Type B pancreatic cell (in vitro differentiated cells): Measurements from ENCODE around the gene ZNF532. TPM values are rescaled to one million over a fixed set of nuclear protein-coding genes. Genes with fewer than 3 reads are reported as not detected.
A peak's percentile ranks its signal among the peaks of the same experiment; 100 is the strongest.

ENCODE experiments used
- DNase-seq: peaks from one replicate; pipeline ENCODE4 v3.0.0; 2021; ENCODE audit warnings: mixed read lengths; ENCODE audit not compliant: unreplicated experiment; ENCODE audit errors: extremely low spot score
- H3K27ac Mint-ChIP-seq: 2 replicates; pipeline ENCODE4 v1.8.0; 2021; ENCODE audit warnings: mild to moderate bottlenecking, mixed read lengths
- H3K27me3 Mint-ChIP-seq: 2 replicates; pipeline ENCODE4 v1.8.0; 2021; ENCODE audit warnings: mixed read lengths
- H3K36me3 Mint-ChIP-seq: 2 replicates; pipeline ENCODE4 v1.8.0; 2021; ENCODE audit warnings: mixed read lengths
- H3K4me1 Mint-ChIP-seq: one replicate; pipeline ENCODE4 v1.8.0; 2021; ENCODE audit warnings: mixed read lengths; ENCODE audit not compliant: unreplicated experiment
- H3K4me3 Mint-ChIP-seq: 2 replicates; pipeline ENCODE4 v1.8.0; 2021; ENCODE audit warnings: mild to moderate bottlenecking, mixed read lengths
- H3K9me3 Mint-ChIP-seq: 2 replicates; pipeline ENCODE4 v1.8.0; 2021; ENCODE audit warnings: mixed read lengths
- CTCF ChIP-seq: fragments of 200-600 bp; sonication (generic); conservative IDR thresholded peaks from 2 replicates; pipeline ENCODE4 v1.5.0; 2021; ENCODE audit warnings: antibody characterized with exemption, mild to moderate bottlenecking
- total RNA-seq: library from RNA; stranded (reverse); gene quantifications from 2 replicates; pipeline ENCODE4 v1.2.1, GENCODE V29; 2021; ENCODE audit warnings: low replicate concordance

Gene ZNF532
- total RNA-seq, 1 donor from 2014 or later, result 137 TPM

DNA sequence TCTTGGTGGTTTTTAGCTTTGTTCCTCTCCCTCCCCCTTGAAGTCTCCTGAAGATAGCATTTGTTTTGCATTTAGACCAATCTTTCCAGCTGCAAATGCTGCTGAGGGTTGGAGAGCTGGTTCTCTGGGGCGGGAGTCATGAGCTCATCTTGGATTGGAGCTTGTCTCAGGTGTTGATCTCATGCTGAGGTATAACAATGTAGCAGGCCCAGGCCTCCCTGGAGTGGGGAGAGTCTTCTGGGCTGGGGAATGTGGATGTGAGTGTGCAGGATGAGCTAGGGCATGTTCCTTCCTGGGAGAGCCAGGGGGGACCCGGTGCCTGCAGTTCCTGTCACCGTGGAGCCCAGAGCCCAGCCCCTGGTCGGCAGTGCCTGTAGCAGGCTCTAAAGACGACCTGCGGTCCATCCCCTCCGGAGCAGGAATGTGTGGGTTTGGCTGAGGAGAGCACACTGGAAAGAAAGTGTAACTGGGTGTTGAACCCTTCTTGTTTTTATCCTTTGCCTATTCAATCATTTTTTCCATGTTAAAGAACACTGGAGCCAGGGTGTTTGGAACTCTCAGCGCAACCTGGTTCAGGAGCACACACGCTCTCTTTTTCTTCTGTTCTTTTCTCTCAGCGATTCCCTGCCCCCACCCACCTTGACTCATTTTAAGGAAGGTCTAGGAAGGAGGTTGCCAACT is 2.7 kb downstream of the ZNF532 start:
- H3K27me3 Mint-ChIP-seq, result no peaks in the 10 kb centered on the region
- H3K36me3 Mint-ChIP-seq, result peaks cover 69% of the 10 kb centered on the region
- DNase-seq, result no peak

GRCh38 chr18:58868440-58868839 is 3.8 kb downstream of the ZNF532 start:
- H3K4me3 Mint-ChIP-seq, result no peak overlapping the region
- H3K36me3 Mint-ChIP-seq, result peaks cover 74% of the 10 kb centered on the region
- DNase-seq, result no peak
- no peak for TF ChIP-seq CTCF
- no peaks in the 10 kb centered on the region for H3K9me3 Mint-ChIP-seq
- no peaks in the 10 kb centered on the region for H3K27me3 Mint-ChIP-seq
- H3K27ac Mint-ChIP-seq, result no peak overlapping the region
- H3K4me1 Mint-ChIP-seq, result peaks cover 74% of the 10 kb centered on the region

More for the DNA sequence above, 2.7 kb downstream of the ZNF532 start:
- Mint-ChIP-seq H3K4me1 (peaks cover 74% of the 10 kb centered on the region), H3K4me3 (peak overlapping the region; percentile 86), H3K27ac (peak overlapping the region; percentile 98), H3K9me3 (no peaks in the 10 kb centered on the region)
- TF ChIP-seq CTCF, result no peak

GRCh38 chr18:58870130-58870529 is 5.5 kb downstream of the ZNF532 start:
- Mint-ChIP-seq H3K27ac (peak overlapping the region; percentile 50), H3K4me1 (peaks cover 69% of the 10 kb centered on the region), H3K36me3 (peaks cover 80% of the 10 kb centered on the region), H3K4me3 (peak overlapping the region; percentile 57), H3K9me3 (no peaks in the 10 kb centered on the region), H3K27me3 (no peaks in the 10 kb centered on the region)
- no peak for DNase-seq
- TF ChIP-seq CTCF, result no peak

GRCh38 chr18:58870621-58871020 is 5.9 kb downstream of the ZNF532 start:
- no peak for DNase-seq
- Mint-ChIP-seq H3K4me1 (peaks cover 64% of the 10 kb centered on the region), H3K36me3 (peaks cover 80% of the 10 kb centered on the region), H3K9me3 (no peaks in the 10 kb centered on the region), H3K27ac (peak overlapping the region; percentile 50), H3K27me3 (no peaks in the 10 kb centered on the region), H3K4me3 (peak overlapping the region; percentile 57)
- TF ChIP-seq CTCF, result no peak

DNA sequence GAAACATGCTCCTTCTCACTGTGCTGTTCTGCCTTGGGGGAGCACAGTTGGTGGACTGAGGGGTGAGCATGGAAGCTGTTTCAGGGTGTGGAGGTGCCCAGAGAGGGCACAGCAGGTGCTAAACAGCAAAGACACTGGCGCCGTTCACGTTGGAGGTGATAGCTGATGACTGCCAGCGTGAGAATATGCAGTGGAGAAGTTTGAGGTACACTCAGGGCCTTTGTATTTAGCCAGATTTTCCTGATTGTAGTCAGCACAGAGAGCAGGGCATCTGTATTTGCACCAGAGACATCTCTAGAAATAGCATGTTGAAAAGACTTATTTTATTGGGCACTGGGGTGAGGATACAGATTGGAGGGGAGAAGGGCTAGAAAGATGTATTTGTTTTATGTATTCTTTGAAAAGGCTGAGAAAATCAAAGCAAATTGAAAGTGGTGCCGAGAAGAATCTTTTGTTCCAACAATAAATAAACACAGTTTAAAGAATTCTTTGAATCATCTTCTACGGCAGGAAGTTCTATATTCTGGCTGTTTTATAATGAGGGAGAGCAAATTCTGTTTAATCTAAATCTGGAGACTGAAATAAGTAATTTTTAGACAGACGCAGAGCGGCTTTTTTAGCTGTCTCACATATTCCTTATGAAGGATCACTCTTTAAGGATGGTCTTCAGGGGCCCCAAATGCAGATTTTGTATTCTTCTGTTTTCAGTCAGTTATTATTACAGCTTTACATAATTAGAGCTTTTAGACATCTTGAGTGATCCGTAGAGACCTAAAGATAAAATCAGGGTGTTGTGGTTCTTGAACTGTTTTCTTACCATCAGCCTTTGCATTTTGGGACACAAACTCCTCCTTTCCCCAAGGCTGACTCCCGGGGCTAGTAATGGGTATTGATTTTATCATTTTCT is 7.1 kb downstream of the ZNF532 start:
- Mint-ChIP-seq H3K9me3 (no peaks in the 10 kb centered on the region), H3K27ac (no peak overlapping the region), H3K27me3 (no peaks in the 10 kb centered on the region), H3K4me1 (peaks cover 52% of the 10 kb centered on the region), H3K36me3 (peaks cover 71% of the 10 kb centered on the region), H3K4me3 (peak overlapping the region; percentile 35)
- DNase-seq, result no peak
- TF ChIP-seq CTCF, result no peak
